K562 (cell line): Measurements from ENCODE around the gene VEGFA. TPM values are rescaled to one million over a fixed set of nuclear protein-coding genes. Genes with fewer than 3 reads are reported as not detected.

ENCODE experiments used
- EZH2 ChIP-seq: IDR thresholded peaks from 2 replicates; pipeline ENCODE4 v1.6.1; 2012; ENCODE audit warnings: low read depth, mild to moderate bottlenecking, inconsistent platforms, low read length, borderline replicate concordance
- FOXA3 ChIP-seq, 2 experiments: fragments of 450-650 bp in 1 of 2; sonication (generic) in 1 of 2; formaldehyde crosslinking; IDR thresholded peaks in 1 of 2; conservative IDR thresholded peaks in 1 of 2; 2 replicates each; pipeline versions ENCODE4 v1.4.0 to v1.8.0; 2020 to 2022; ENCODE audit warnings: mild to moderate bottlenecking in 2 of 2, missing genetic modification reagents in 1 of 2
- KDM2B ChIP-seq: fragments of 250-450 bp; sonication (Bioruptor Pico); IDR thresholded peaks from 2 replicates; pipeline ENCODE4 v1.8.0; 2021; ENCODE audit warnings: mild to moderate bottlenecking, moderate library complexity
- PYGO2 ChIP-seq: fragments of 450-650 bp; IDR thresholded peaks from 2 replicates; pipeline ENCODE4 v1.6.1; 2016; ENCODE audit warnings: mild to moderate bottlenecking, missing genetic modification characterization, moderate library complexity, missing compliant biosample characterization
- SP2 ChIP-seq: IDR thresholded peaks from 2 replicates; pipeline ENCODE4 v1.6.1; 2011; ENCODE audit warnings: mild to moderate bottlenecking, low read depth, low read length, moderate library complexity; ENCODE audit not compliant: poor library complexity, severe bottlenecking; ENCODE audit errors: extremely low read depth
- ZBTB17 ChIP-seq: fragments of 450-650 bp; formaldehyde crosslinking; IDR thresholded peaks from 2 replicates; pipeline ENCODE4 v1.4.0; 2020; ENCODE audit warnings: mild to moderate bottlenecking
- ZNF324 ChIP-seq: fragments of 250-450 bp; sonication (Bioruptor Pico); IDR thresholded peaks from 2 replicates; pipeline ENCODE4 v1.4.0; 2020; ENCODE audit warnings: mild to moderate bottlenecking
- ZNF444 ChIP-seq: fragments of 250-450 bp; sonication (Bioruptor Pico); IDR thresholded peaks from 2 replicates; pipeline ENCODE4 v1.4.0; 2020; ENCODE audit warnings: mild to moderate bottlenecking, moderate library complexity
- ZNF778 ChIP-seq: fragments of 450-650 bp; formaldehyde crosslinking; IDR thresholded peaks from 2 replicates; pipeline ENCODE4 v1.4.0; 2020; ENCODE audit warnings: mild to moderate bottlenecking, moderate library complexity
- ZNF79 ChIP-seq: fragments of 250-450 bp; sonication (Bioruptor Pico); IDR thresholded peaks from 2 replicates; pipeline ENCODE4 v1.4.0; 2020; ENCODE audit warnings: low read depth, mild to moderate bottlenecking, moderate library complexity
- polyA plus RNA-seq, 8 experiments: library from polyadenylated mRNA; depleted of rRNA in 4 of 8; stranded (reverse) in 5 of 8; unstranded in 3 of 8; fragments of >200 nt; fragmentation: Nextera tagmentation in 2 of 8; fragmentation: Illumina TruSeq in 1 of 8; extraction: Ambion mirVana in 2 of 8; extraction: Trizol in 1 of 8; gene quantifications; 2 replicates each; pipeline versions ENCODE4 v1.2.1 to v1.2.3, GENCODE V29; 2011 to 2014; ENCODE audit warnings: inconsistent platforms in 1 of 8, missing spikeins in 1 of 8
- total RNA-seq, 7 experiments: library from RNA; depleted of rRNA in 6 of 7; stranded (reverse); fragments of >200 nt in 6 of 7; fragmentation: Illumina TruSeq in 2 of 7; extraction: Trizol in 2 of 7; gene quantifications; 2 replicates each; pipeline versions ENCODE4 v1.2.1 to v1.2.3, GENCODE V29; 2011 to 2021; ENCODE audit warnings: low replicate concordance in 1 of 7
- TF ChIP-seq, protein P1 (sequence below): fragments of 200-800 bp; sonication (Bioruptor generic); IDR thresholded peaks from 2 replicates; pipeline ENCODE4 v1.6.1; 2016; ENCODE audit warnings: missing genetic modification characterization, missing compliant biosample characterization
- TF ChIP-seq, protein P2 (sequence below): sonication (generic); formaldehyde crosslinking; IDR thresholded peaks from 2 replicates; pipeline ENCODE4 v1.8.0; 2022; ENCODE audit warnings: missing genetic modification reagents, mild to moderate bottlenecking, borderline replicate concordance
- TF ChIP-seq, protein P3 (sequence below): fragments of 250-450 bp; sonication (Bioruptor Pico); IDR thresholded peaks from 2 replicates; pipeline ENCODE4 v1.4.0; 2020; ENCODE audit warnings: mild to moderate bottlenecking

Gene VEGFA
- total and polyA plus RNA-seq, 9 of the 15 experiments (the other 6 are each of a cell fraction or from before 2014, with no cell fraction given), result 14.0 to 271 (median 124) TPM

DNA sequence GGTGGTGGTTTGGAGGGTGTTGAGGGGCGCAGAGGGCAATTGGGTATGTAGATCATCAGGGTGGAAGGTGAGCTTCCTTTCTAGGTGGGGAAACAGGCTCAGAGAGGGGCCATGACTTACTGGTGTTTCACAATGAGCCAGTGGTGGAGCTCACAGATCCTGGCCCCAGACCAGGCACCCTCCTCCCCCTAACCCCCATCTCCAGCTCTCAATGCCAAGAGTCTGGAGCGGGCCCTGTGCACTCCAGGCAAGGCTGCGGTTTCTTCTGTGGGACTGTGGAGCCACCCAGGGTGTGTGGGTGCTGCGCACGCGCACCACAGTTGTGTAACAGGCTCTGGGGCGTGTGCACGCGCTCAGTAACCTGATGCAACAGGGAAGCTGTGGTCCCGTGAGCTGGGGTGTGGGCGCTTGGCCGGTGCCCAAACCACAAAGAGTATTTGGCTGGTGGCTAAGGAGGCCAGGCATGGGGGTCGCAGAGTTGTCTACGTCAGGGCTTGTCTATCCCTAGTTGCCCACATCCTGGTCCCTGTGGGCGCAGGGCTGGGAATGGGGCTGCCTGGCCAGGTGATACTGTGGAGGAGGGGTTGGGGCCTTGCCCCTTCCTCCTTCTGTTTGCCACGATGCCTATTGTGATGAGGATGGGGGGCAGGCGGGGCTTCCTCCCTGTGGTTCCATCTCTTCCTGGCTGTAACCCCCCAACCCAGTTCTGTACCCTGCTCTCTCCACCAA lies 44.9 kb upstream of the VEGFA start (continued):
- TF ChIP-seq, protein P1, sequence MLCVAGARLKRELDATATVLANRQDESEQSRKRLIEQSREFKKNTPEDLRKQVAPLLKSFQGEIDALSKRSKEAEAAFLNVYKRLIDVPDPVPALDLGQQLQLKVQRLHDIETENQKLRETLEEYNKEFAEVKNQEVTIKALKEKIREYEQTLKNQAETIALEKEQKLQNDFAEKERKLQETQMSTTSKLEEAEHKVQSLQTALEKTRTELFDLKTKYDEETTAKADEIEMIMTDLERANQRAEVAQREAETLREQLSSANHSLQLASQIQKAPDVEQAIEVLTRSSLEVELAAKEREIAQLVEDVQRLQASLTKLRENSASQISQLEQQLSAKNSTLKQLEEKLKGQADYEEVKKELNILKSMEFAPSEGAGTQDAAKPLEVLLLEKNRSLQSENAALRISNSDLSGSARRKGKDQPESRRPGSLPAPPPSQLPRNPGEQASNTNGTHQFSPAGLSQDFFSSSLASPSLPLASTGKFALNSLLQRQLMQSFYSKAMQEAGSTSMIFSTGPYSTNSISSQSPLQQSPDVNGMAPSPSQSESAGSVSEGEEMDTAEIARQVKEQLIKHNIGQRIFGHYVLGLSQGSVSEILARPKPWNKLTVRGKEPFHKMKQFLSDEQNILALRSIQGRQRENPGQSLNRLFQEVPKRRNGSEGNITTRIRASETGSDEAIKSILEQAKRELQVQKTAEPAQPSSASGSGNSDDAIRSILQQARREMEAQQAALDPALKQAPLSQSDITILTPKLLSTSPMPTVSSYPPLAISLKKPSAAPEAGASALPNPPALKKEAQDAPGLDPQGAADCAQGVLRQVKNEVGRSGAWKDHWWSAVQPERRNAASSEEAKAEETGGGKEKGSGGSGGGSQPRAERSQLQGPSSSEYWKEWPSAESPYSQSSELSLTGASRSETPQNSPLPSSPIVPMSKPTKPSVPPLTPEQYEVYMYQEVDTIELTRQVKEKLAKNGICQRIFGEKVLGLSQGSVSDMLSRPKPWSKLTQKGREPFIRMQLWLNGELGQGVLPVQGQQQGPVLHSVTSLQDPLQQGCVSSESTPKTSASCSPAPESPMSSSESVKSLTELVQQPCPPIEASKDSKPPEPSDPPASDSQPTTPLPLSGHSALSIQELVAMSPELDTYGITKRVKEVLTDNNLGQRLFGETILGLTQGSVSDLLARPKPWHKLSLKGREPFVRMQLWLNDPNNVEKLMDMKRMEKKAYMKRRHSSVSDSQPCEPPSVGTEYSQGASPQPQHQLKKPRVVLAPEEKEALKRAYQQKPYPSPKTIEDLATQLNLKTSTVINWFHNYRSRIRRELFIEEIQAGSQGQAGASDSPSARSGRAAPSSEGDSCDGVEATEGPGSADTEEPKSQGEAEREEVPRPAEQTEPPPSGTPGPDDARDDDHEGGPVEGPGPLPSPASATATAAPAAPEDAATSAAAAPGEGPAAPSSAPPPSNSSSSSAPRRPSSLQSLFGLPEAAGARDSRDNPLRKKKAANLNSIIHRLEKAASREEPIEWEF (CRISPR knock-in tag), result no peak
- TF ChIP-seq ZNF324 (CRISPR knock-in tag) (no peak), FOXA3 (CRISPR knock-in tag; conservative IDR thresholded peaks at IDR 0.05 in 1 of 2, IDR thresholded peaks at IDR 0.05 in 1 of 2) (peak; percentile 42 to 92; a peak in 3 of 4 replicates), ZBTB17 (CRISPR knock-in tag) (peak; percentile 73), PYGO2 (tag) (0 out of 2 replicates have a peak, but pooled peaks have one; percentile 6), ZNF444 (CRISPR knock-in tag) (no peak), KDM2B (CRISPR knock-in tag) (no peak), ZNF79 (CRISPR knock-in tag) (no peak), SP2 (no peak), ZNF778 (CRISPR knock-in tag) (no peak), EZH2 (no peak)
- TF ChIP-seq, protein P2, sequence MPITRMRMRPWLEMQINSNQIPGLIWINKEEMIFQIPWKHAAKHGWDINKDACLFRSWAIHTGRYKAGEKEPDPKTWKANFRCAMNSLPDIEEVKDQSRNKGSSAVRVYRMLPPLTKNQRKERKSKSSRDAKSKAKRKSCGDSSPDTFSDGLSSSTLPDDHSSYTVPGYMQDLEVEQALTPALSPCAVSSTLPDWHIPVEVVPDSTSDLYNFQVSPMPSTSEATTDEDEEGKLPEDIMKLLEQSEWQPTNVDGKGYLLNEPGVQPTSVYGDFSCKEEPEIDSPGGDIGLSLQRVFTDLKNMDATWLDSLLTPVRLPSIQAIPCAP (CRISPR knock-in tag), result no peak
- TF ChIP-seq, protein P3, sequence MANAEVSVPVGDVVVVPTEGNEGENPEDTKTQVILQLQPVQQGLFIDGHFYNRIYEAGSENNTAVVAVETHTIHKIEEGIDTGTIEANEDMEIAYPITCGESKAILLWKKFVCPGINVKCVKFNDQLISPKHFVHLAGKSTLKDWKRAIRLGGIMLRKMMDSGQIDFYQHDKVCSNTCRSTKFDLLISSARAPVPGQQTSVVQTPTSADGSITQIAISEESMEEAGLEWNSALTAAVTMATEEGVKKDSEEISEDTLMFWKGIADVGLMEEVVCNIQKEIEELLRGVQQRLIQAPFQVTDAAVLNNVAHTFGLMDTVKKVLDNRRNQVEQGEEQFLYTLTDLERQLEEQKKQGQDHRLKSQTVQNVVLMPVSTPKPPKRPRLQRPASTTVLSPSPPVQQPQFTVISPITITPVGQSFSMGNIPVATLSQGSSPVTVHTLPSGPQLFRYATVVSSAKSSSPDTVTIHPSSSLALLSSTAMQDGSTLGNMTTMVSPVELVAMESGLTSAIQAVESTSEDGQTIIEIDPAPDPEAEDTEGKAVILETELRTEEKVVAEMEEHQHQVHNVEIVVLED (CRISPR knock-in tag), result no peak
